Ishikawa (cell line): ENCODE data around the gene ESR1.

Experiments used
- EGR1 ChIP-seq: IDR thresholded peaks from 2 replicates; pipeline ENCODE4 v1.6.1; 2012
- EP300 ChIP-seq: IDR thresholded peaks from 2 replicates; pipeline ENCODE4 v1.6.1; 2012; ENCODE audit warnings: borderline replicate concordance
- FOXM1 ChIP-seq: IDR thresholded peaks from 2 replicates; pipeline ENCODE4 v1.6.1; 2012; ENCODE audit warnings: low read depth, borderline replicate concordance
- NFIC ChIP-seq: IDR thresholded peaks from 2 replicates; pipeline ENCODE4 v1.6.1; 2012
- RAD21 ChIP-seq: IDR thresholded peaks from 2 replicates; pipeline ENCODE4 v1.6.1; 2012; ENCODE audit warnings: low read depth
- TAF1 ChIP-seq: IDR thresholded peaks from 2 replicates; pipeline ENCODE4 v1.6.1; 2012; ENCODE audit warnings: low read depth, mild to moderate bottlenecking
- TEAD4 ChIP-seq: IDR thresholded peaks from 2 replicates; pipeline ENCODE4 v1.6.1; 2012
- YY1 ChIP-seq: IDR thresholded peaks from 2 replicates; pipeline ENCODE4 v1.6.1; 2012; ENCODE audit warnings: low read depth
- ZBTB7A ChIP-seq: IDR thresholded peaks from 2 replicates; pipeline ENCODE4 v1.6.1; 2012; ENCODE audit warnings: low read depth
- TF ChIP-seq, protein P1 (sequence below): IDR thresholded peaks from 2 replicates; pipeline ENCODE4 v1.6.1; 2012
- TF ChIP-seq, protein P2 (sequence below): IDR thresholded peaks from 2 replicates; pipeline ENCODE4 v1.6.1; 2012; ENCODE audit warnings: low read depth, mild to moderate bottlenecking

DNA sequence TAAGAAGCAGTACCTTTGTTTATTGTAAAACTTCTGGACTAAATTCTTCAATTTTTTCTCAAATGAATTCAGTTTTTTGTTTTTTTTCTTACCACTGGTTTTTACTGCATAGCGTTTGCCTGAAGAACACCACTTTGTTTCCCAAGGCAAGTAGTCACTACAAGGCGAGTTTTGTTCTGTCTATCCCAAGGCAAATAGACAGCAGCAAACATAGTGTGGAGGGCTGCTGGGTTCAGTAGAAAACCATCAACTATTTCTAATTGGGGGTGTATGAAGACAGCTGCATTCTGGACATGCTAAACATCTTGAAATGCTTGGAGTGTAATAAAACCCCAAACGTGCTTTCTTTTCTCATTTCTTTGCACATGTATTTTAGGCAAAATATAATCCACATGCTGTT lies 197.4 kb downstream of the ESR1 start:
- TF ChIP-seq TAF1, result no peak
- no peak for TF ChIP-seq ZBTB7A
- TF ChIP-seq EP300, result no peak
- TF ChIP-seq, protein P1, sequence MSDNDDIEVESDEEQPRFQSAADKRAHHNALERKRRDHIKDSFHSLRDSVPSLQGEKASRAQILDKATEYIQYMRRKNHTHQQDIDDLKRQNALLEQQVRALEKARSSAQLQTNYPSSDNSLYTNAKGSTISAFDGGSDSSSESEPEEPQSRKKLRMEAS, result no peak
- no peak for TF ChIP-seq RAD21
- TF ChIP-seq, protein P2, sequence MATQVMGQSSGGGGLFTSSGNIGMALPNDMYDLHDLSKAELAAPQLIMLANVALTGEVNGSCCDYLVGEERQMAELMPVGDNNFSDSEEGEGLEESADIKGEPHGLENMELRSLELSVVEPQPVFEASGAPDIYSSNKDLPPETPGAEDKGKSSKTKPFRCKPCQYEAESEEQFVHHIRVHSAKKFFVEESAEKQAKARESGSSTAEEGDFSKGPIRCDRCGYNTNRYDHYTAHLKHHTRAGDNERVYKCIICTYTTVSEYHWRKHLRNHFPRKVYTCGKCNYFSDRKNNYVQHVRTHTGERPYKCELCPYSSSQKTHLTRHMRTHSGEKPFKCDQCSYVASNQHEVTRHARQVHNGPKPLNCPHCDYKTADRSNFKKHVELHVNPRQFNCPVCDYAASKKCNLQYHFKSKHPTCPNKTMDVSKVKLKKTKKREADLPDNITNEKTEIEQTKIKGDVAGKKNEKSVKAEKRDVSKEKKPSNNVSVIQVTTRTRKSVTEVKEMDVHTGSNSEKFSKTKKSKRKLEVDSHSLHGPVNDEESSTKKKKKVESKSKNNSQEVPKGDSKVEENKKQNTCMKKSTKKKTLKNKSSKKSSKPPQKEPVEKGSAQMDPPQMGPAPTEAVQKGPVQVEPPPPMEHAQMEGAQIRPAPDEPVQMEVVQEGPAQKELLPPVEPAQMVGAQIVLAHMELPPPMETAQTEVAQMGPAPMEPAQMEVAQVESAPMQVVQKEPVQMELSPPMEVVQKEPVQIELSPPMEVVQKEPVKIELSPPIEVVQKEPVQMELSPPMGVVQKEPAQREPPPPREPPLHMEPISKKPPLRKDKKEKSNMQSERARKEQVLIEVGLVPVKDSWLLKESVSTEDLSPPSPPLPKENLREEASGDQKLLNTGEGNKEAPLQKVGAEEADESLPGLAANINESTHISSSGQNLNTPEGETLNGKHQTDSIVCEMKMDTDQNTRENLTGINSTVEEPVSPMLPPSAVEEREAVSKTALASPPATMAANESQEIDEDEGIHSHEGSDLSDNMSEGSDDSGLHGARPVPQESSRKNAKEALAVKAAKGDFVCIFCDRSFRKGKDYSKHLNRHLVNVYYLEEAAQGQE, result no peak
- no peak for TF ChIP-seq YY1
- TF ChIP-seq FOXM1, result no peak
- TF ChIP-seq EGR1, result no peak
- TF ChIP-seq TEAD4, result no peak
- no peak for TF ChIP-seq NFIC
